WTC11 (cell line): Measurements from ENCODE around the gene GRIN3B. TPM values are rescaled to one million over a fixed set of nuclear protein-coding genes. Genes with fewer than 3 reads are reported as not detected.

Experiments
- ATAC-seq: fragments of 200-7000 bp; cut with Tn5 transposase; 2 replicates; pipeline ENCODE4 v1.10.0; 2021; ENCODE audit warnings: mild to moderate bottlenecking, moderate library complexity
- CTCF ChIA-PET: fragments of 300-600 bp; sonication (Branson Sonifier 250); formaldehyde crosslinking; loops from one replicate; lab custom pipeline; 2021; ENCODE audit warnings: antibody characterized with exemption; lab: Charles Lee
- POLR2A ChIA-PET: fragments of 350-600 bp; sonication (Branson Sonifier 250); formaldehyde crosslinking; loops from one replicate; lab custom pipeline; 2021; ENCODE audit warnings: antibody characterized with exemption; lab: Charles Lee
- DNase-seq: peaks from one replicate; pipeline ENCODE4 v3.0.0; 2021; ENCODE audit warnings: low spot score
- H3K27ac Mint-ChIP-seq: 2 replicates; pipeline ENCODE4 v1.8.0; 2021; ENCODE audit warnings: mixed read lengths
- H3K27me3 Mint-ChIP-seq: 2 replicates; pipeline ENCODE4 v1.8.0; 2021; ENCODE audit warnings: low read depth, mild to moderate bottlenecking, moderate library complexity, mixed read lengths
- H3K36me3 Mint-ChIP-seq: 2 replicates; pipeline ENCODE4 v1.8.0; 2021; ENCODE audit warnings: mixed read lengths
- H3K4me1 Mint-ChIP-seq: 2 replicates; pipeline ENCODE4 v1.8.0; 2022; ENCODE audit warnings: mixed read lengths
- H3K4me3 Mint-ChIP-seq: 2 replicates; pipeline ENCODE4 v1.8.0; 2021; ENCODE audit warnings: mild to moderate bottlenecking, moderate library complexity, mixed read lengths
- H3K9me3 Mint-ChIP-seq: 2 replicates; pipeline ENCODE4 v1.8.0; 2021; ENCODE audit warnings: mixed read lengths
- ATF1 ChIP-seq: sonication (generic); formaldehyde crosslinking; IDR thresholded peaks from 2 replicates; pipeline ENCODE4 v1.8.1; 2023; ENCODE audit warnings: mild to moderate bottlenecking, moderate library complexity, missing genetic modification reagents
- CBFB ChIP-seq: sonication (generic); formaldehyde crosslinking; IDR thresholded peaks from 2 replicates; pipeline ENCODE4 v1.8.1; 2022; ENCODE audit warnings: mild to moderate bottlenecking, low read depth, missing genetic modification reagents
- E2F4 ChIP-seq: sonication (generic); formaldehyde crosslinking; IDR thresholded peaks from 2 replicates; pipeline ENCODE4 v1.8.1; 2022; ENCODE audit warnings: low read depth, mild to moderate bottlenecking, moderate library complexity, missing genetic modification reagents, borderline replicate concordance
- EMX1 ChIP-seq: fragments of 250-450 bp; sonication (Bioruptor Pico); IDR thresholded peaks from 2 replicates; pipeline ENCODE4 v1.8.0; 2021; ENCODE audit warnings: mild to moderate bottlenecking
- FOXP1 ChIP-seq: sonication (generic); formaldehyde crosslinking; IDR thresholded peaks from 2 replicates; pipeline ENCODE4 v1.8.0; 2022; ENCODE audit warnings: missing genetic modification reagents, mild to moderate bottlenecking, moderate library complexity, borderline replicate concordance
- KAT7 ChIP-seq: sonication (generic); formaldehyde crosslinking; IDR thresholded peaks from 2 replicates; pipeline ENCODE4 v1.8.1; 2023; ENCODE audit warnings: missing genetic modification reagents, mild to moderate bottlenecking, borderline replicate concordance
- MAX ChIP-seq: sonication (generic); formaldehyde crosslinking; IDR thresholded peaks from 2 replicates; pipeline ENCODE4 v1.8.0; 2022; ENCODE audit warnings: mild to moderate bottlenecking, missing genetic modification reagents
- NFE2L1 ChIP-seq: sonication (generic); formaldehyde crosslinking; IDR thresholded peaks from 2 replicates; pipeline ENCODE4 v1.8.1; 2023; ENCODE audit warnings: missing genetic modification reagents
- NR1H2 ChIP-seq: sonication (generic); formaldehyde crosslinking; IDR thresholded peaks from 2 replicates; pipeline ENCODE4 v1.9.0; 2021; ENCODE audit warnings: mild to moderate bottlenecking, moderate library complexity, missing genetic modification reagents
- PREB ChIP-seq: sonication (generic); formaldehyde crosslinking; IDR thresholded peaks from 2 replicates; pipeline ENCODE4 v1.8.1; 2022; ENCODE audit warnings: mild to moderate bottlenecking, missing genetic modification reagents, moderate library complexity, borderline replicate concordance
- RORB ChIP-seq: fragments of 250-450 bp; sonication (Bioruptor Pico); IDR thresholded peaks from 2 replicates; pipeline ENCODE4 v1.9.0; 2021; ENCODE audit warnings: mild to moderate bottlenecking
- SMAD3 ChIP-seq: sonication (generic); formaldehyde crosslinking; IDR thresholded peaks from 2 replicates; pipeline ENCODE4 v1.8.0; 2022; ENCODE audit warnings: missing genetic modification reagents, mild to moderate bottlenecking, borderline replicate concordance
- ZNF121 ChIP-seq: sonication (generic); formaldehyde crosslinking; IDR thresholded peaks from 2 replicates; pipeline ENCODE4 v1.8.0; 2023; ENCODE audit warnings: missing genetic modification reagents
- total RNA-seq: library from RNA; stranded (reverse); gene quantifications from 3 replicates; pipeline ENCODE4 v1.2.3, GENCODE V29; 2021
- TF ChIP-seq, protein P1 (sequence below): sonication (generic); formaldehyde crosslinking; IDR thresholded peaks from 2 replicates; pipeline ENCODE4 v1.8.1; 2023; ENCODE audit warnings: mild to moderate bottlenecking, missing genetic modification reagents
- TF ChIP-seq, protein P2 (sequence below): sonication (generic); formaldehyde crosslinking; IDR thresholded peaks from 2 replicates; pipeline ENCODE4 v1.8.1; 2023; ENCODE audit warnings: mild to moderate bottlenecking, moderate library complexity, missing genetic modification reagents
- TF ChIP-seq, protein P3 (sequence below): fragments of 250-450 bp; sonication (Bioruptor Pico); IDR thresholded peaks from 2 replicates; pipeline ENCODE4 v1.9.0; 2021; ENCODE audit warnings: mild to moderate bottlenecking

The GRIN3B gene
- total RNA-seq, 1 experiment from 2014 or later = 1.9 TPM

GRCh38 chr19:984165-984967 is 15.9 kb upstream of the GRIN3B start, which contains the start of gene WDR18 (continued):
- TF ChIP-seq E2F4 = no peak
- peak; percentile 50; the same call in 1 of the 2 replicates for TF ChIP-seq NFE2L1 (CRISPR knock-in tag)
- peak; percentile 90 for TF ChIP-seq MAX (CRISPR knock-in tag)
- TF ChIP-seq, protein P1, sequence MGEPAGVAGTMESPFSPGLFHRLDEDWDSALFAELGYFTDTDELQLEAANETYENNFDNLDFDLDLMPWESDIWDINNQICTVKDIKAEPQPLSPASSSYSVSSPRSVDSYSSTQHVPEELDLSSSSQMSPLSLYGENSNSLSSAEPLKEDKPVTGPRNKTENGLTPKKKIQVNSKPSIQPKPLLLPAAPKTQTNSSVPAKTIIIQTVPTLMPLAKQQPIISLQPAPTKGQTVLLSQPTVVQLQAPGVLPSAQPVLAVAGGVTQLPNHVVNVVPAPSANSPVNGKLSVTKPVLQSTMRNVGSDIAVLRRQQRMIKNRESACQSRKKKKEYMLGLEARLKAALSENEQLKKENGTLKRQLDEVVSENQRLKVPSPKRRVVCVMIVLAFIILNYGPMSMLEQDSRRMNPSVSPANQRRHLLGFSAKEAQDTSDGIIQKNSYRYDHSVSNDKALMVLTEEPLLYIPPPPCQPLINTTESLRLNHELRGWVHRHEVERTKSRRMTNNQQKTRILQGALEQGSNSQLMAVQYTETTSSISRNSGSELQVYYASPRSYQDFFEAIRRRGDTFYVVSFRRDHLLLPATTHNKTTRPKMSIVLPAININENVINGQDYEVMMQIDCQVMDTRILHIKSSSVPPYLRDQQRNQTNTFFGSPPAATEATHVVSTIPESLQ (CRISPR knock-in tag) = no peak
- TF ChIP-seq FOXP1 (CRISPR knock-in tag) = peak; percentile 83
- TF ChIP-seq ZNF121 (CRISPR knock-in tag) = 0 out of 2 replicates have a peak, but pooled peaks have one; percentile 15
- peak; percentile 78; the same call in 1 of the 2 replicates for TF ChIP-seq CBFB (CRISPR knock-in tag)
- TF ChIP-seq EMX1 = no peak
- TF ChIP-seq KAT7 = 0 out of 2 replicates have a peak, but pooled peaks have one; percentile 23
- no peak for TF ChIP-seq RORB (CRISPR knock-in tag)
- no peak for TF ChIP-seq PREB (CRISPR knock-in tag)
- TF ChIP-seq NR1H2 (CRISPR knock-in tag) = no peak
- TF ChIP-seq, all 79 proteins: peak for 28

GRCh38 chr19:986083-986482 is 14.1 kb upstream of the GRIN3B start:
- no peaks in the 10 kb centered on the region for H3K9me3 Mint-ChIP-seq
- H3K36me3 Mint-ChIP-seq = peaks cover 15% of the 10 kb centered on the region
- POLR2A ChIA-PET = no interaction called here
- H3K4me1 Mint-ChIP-seq = peaks cover 6% of the 10 kb centered on the region
- no peak overlapping the region for H3K27ac Mint-ChIP-seq
- ATAC-seq (no peak), DNase-seq (no peak)
- H3K4me3 Mint-ChIP-seq = peak overlapping the region; percentile 92; the same call in 1 of the 2 replicates
- CTCF ChIA-PET = no interaction called here
- no peaks in the 10 kb centered on the region for H3K27me3 Mint-ChIP-seq
- TF ChIP-seq RORB (CRISPR knock-in tag) = no peak
- TF ChIP-seq, protein P2, sequence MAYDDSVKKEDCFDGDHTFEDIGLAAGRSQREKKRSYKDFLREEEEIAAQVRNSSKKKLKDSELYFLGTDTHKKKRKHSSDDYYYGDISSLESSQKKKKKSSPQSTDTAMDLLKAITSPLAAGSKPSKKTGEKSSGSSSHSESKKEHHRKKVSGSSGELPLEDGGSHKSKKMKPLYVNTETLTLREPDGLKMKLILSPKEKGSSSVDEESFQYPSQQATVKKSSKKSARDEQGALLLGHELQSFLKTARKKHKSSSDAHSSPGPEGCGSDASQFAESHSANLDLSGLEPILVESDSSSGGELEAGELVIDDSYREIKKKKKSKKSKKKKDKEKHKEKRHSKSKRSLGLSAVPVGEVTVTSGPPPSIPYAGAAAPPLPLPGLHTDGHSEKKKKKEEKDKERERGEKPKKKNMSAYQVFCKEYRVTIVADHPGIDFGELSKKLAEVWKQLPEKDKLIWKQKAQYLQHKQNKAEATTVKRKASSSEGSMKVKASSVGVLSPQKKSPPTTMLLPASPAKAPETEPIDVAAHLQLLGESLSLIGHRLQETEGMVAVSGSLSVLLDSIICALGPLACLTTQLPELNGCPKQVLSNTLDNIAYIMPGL (CRISPR knock-in tag) = no peak
- no peak for TF ChIP-seq ATF1 (CRISPR knock-in tag)
- TF ChIP-seq, protein P3, sequence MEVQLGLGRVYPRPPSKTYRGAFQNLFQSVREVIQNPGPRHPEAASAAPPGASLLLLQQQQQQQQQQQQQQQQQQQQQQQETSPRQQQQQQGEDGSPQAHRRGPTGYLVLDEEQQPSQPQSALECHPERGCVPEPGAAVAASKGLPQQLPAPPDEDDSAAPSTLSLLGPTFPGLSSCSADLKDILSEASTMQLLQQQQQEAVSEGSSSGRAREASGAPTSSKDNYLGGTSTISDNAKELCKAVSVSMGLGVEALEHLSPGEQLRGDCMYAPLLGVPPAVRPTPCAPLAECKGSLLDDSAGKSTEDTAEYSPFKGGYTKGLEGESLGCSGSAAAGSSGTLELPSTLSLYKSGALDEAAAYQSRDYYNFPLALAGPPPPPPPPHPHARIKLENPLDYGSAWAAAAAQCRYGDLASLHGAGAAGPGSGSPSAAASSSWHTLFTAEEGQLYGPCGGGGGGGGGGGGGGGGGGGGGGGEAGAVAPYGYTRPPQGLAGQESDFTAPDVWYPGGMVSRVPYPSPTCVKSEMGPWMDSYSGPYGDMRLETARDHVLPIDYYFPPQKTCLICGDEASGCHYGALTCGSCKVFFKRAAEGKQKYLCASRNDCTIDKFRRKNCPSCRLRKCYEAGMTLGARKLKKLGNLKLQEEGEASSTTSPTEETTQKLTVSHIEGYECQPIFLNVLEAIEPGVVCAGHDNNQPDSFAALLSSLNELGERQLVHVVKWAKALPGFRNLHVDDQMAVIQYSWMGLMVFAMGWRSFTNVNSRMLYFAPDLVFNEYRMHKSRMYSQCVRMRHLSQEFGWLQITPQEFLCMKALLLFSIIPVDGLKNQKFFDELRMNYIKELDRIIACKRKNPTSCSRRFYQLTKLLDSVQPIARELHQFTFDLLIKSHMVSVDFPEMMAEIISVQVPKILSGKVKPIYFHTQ = no peak
- no peak for TF ChIP-seq SMAD3
